Aorta (tissue), 5 donors: ENCODE results near the gene PPM1B. TPM values are rescaled to one million over a fixed set of nuclear protein-coding genes. Genes with fewer than 3 reads are reported as not detected.
"Not testable (repeated sequence)": the region's sequence is repeated elsewhere in the genome, so short reads cannot be mapped to it uniquely, and the experiment has no call there.

Source experiments
- ATAC-seq: fragments of 200-7000 bp; cut with Tn5 transposase; one replicate; pipeline ENCODE4 v1.9.1; 2022; ENCODE audit warnings: moderate library complexity; ENCODE audit not compliant: low FRiP score
- DNase-seq, 2 donors: peaks; one replicate each; pipeline ENCODE4 v3.0.0-alpha.2; 2020
- H3K27ac ChIP-seq, 2 donors: one replicate each; pipeline ENCODE4 v1.5.1; 2013; ENCODE audit warnings: low read length in 2 of 2, mild to moderate bottlenecking in 2 of 2, moderate library complexity in 2 of 2, control low read depth in 1 of 2, inconsistent platforms in 1 of 2, low read depth in 1 of 2
- H3K27me3 ChIP-seq, 2 donors: one replicate each; pipeline ENCODE4 v1.6.1; 2013; ENCODE audit warnings: control low read depth in 1 of 2, low read length in 1 of 2, mild to moderate bottlenecking in 1 of 2, moderate library complexity in 1 of 2; ENCODE audit not compliant: insufficient read depth in 2 of 2, control insufficient read depth in 1 of 2
- H3K36me3 ChIP-seq, 2 donors: one replicate each; pipeline ENCODE4 v1.6.1; 2013; ENCODE audit warnings: control low read depth in 1 of 2, low read length in 1 of 2, mild to moderate bottlenecking in 1 of 2; ENCODE audit not compliant: insufficient read depth in 2 of 2, control insufficient read depth in 1 of 2
- H3K4me1 ChIP-seq, 2 donors: one replicate each; pipeline ENCODE4 v1.6.1; 2013; ENCODE audit warnings: low read length in 2 of 2, control low read depth in 1 of 2, mild to moderate bottlenecking in 1 of 2, moderate library complexity in 1 of 2; ENCODE audit not compliant: insufficient read depth in 2 of 2, control insufficient read depth in 1 of 2
- H3K4me3 ChIP-seq, 2 donors: one replicate each; pipeline ENCODE4 v1.5.1; 2013; ENCODE audit warnings: low read length in 2 of 2, control low read depth in 1 of 2, mild to moderate bottlenecking in 1 of 2
- H3K9me3 ChIP-seq: one replicate; pipeline ENCODE4 v1.6.1; 2013; ENCODE audit warnings: mild to moderate bottlenecking, low read length; ENCODE audit not compliant: control insufficient read depth
- WGBS, 2 donors: extraction: QIAGEN DNeasy Blood & Tissue Kit; methylation state at CpG; one replicate each; pipeline ENCODE4 v1.1.7; 2013; 5-methylcytosine and 5-hydroxymethylcytosine counted together
- intact Hi-C, 2 donors: fragments of 100-400 bp; cut with DNase I; formaldehyde crosslinking; loops; one replicate each; pipeline versions ENCODE4 v1.14.2 to v1.15.0; 2022
- long read RNA-seq, 2 donors: library from polyadenylated mRNA; unstranded; transcript quantifications; one replicate each; pipeline ENCODE4 v2.0.0, GENCODE V29; 2020 to 2021
- polyA plus RNA-seq, 2 donors: library from polyadenylated mRNA; stranded (reverse); fragments of 200-250 nt; gene quantifications; one replicate each; pipeline ENCODE4 v1.2.3, GENCODE V29; 2013
- total RNA-seq, 2 donors: library from RNA; stranded (reverse); fragmentation: NEBNext Ultra II Directional; extraction: Animal tissue kit (Norgen Biotek cat#: 25700); gene quantifications; one replicate each; pipeline ENCODE4 v1.2.1, GENCODE V29; 2021
- donor health status: healthy with polysubstance abuse.
- donor health status: Bipolar disorder and iron deficiency.
- donor health status: DM: no; HTN: no; CAD: no.
- donor health status: DM: no; HTN: no; CAD: no.
- donor health status: DM: yes; HTN: yes; CAD: no.

The PPM1B gene
- 10 to 100 TPM; 57.9 to 75.6 TPM for total RNA-seq
- polyA plus RNA-seq = 10 to 100 TPM; 42.1 to 42.7 TPM
- long read RNA-seq, donor 1, partial matches to known transcripts = 3 of 7 reads
- long read RNA-seq, donor 1, other reads (novel, unspliced or antisense) = 1 of 7 reads
- long read RNA-seq, donor 2, transcript PPM1B-204 (6 exons, 3,877 nt) = minor isoform, 11 of 50 reads
- long read RNA-seq, donor 2, transcript PPM1B-201 (6 exons, 2,606 nt) = major isoform, 24 of 50 reads
- long read RNA-seq, donor 2, partial matches to known transcripts = 10 of 50 reads
- long read RNA-seq, donor 2, other reads (novel, unspliced or antisense) = 5 of 50 reads

DNA sequence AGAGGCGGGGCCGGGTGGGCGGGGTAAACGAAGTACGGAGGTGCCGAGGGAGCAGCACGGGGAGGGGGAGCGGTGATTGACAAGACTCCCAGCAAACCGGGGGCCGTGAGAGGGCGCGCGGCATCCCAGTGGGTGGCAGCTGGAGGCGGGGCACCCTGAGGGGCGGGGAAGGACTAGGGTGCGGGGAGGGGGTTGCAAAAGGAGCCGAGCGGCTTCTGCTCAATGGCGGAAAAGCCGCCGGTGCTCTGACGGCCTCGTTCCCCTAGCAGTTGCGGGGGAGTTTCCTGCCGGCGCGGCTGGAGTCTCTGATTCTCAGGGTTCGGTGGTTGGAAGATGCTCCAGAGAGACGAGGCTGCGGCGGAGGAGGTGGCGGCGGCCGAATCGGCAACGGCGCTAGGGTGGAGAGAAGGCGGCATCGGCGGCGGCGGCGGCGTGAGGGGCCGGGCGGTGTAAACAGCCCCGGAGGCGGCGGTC is at the start of gene PPM1B:
Gene PPM1B, plus strand, starts transcription at position 195 of the 474 bp plus-strand sequence. CDS start 32,325 bp downstream, outside the sequence.
- Histone ChIP-seq H3K27ac (peak within 1 kb of the TSS; percentile 83 to 99), H3K4me3 (peak within 1 kb of the TSS; percentile 85 to 97), H3K4me1 (peaks cover 1 to 4% of the 10 kb centered on the region in 2 donors), H3K27me3 (no peaks in the 10 kb centered on the region), H3K9me3 (no peaks in the 10 kb centered on the region), H3K36me3 (no peaks in the 10 kb centered on the region)
- DNase-seq (peak; percentile 100), ATAC-seq (peak; percentile 95)
- WGBS, 2 donors = 0 to 1% methylated on average over 42 to 49 of the region's 49 CpGs
- intact Hi-C loops = loop anchor here (1.0 to 5.0 kb wide), 4 partner anchors 32 to 193 kb away; partner anchors contain the start of genes CAMKMT (in 1 of the 2) and PREPL (in 1 of the 2)

GRCh38 chr2:44119878-44120277 is 48.8 kb upstream of the PPM1B start:
- no peaks in the 10 kb centered on the region for H3K4me1 ChIP-seq
- DNase-seq (no peak), ATAC-seq (no peak)
- no peaks in the 10 kb centered on the region for H3K9me3 ChIP-seq
- no peak overlapping the region for H3K4me3 ChIP-seq
- intact Hi-C loops = no loop called here
- H3K27me3 ChIP-seq = no peaks in the 10 kb centered on the region
- no peak overlapping the region for H3K27ac ChIP-seq
- H3K36me3 ChIP-seq = no peaks in the 10 kb centered on the region

DNA sequence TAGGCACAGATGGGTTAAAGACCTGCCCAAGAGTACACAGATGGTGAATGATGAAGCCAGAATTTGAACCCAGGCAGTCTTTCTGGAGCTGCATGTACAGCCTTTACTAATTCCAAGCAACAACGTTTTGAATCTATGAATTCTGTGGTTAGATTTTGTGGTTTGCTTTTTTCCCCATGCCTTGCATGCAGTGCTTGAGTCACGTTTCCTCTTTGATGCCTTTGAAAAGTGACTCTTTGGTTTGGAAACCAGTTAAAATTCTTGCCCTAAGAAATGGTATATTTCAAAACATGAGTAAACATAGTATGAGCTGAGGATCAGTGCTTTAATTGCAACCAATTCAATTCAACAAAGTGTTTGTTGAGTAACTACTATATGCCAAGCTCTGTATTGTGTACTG is 48.2 kb upstream of the PPM1B start:
- H3K9me3 ChIP-seq = no peaks in the 10 kb centered on the region
- WGBS, 2 donors = 54 to 67% methylated on average over 2 of the region's 2 CpGs
- ATAC-seq (no peak), DNase-seq (no peak)
- no peak overlapping the region for H3K27ac ChIP-seq
- no peak overlapping the region for H3K4me3 ChIP-seq
- no peaks in the 10 kb centered on the region for H3K4me1 ChIP-seq
- H3K36me3 ChIP-seq = no peaks in the 10 kb centered on the region
- intact Hi-C loops = no loop called here
- no peaks in the 10 kb centered on the region for H3K27me3 ChIP-seq

DNA sequence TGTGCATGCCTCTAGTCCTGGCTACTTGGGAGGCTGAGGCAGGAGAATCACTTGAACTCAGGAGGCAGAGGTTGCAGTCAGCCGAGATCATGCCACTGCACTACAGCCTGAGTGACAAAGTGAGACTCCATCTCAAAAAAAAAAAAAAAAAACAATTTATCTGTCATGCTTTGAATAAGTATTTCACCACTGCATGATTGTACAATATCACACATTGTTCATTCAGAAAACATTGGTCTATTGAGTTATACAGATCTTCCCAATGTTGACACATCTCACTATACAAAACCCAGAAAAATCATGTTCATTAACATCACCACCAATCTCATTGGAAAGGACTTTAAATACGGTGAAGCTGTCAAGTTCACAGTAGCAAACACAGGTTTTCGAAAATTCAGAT is 46.8 kb upstream of the PPM1B start:
- H3K27ac ChIP-seq = no peak overlapping the region
- WGBS, 2 donors = 90 to 93% methylated on average over 3 of the region's 3 CpGs

GRCh38 chr2:44124500-44124899 is 44.2 kb upstream of the PPM1B start:
- intact Hi-C loops = no loop called here
- H3K4me1 ChIP-seq = no peaks in the 10 kb centered on the region

More for the DNA sequence above, 46.8 kb upstream of the PPM1B start:
- DNase-seq (no peak), ATAC-seq (no peak)
- H3K36me3 ChIP-seq = no peaks in the 10 kb centered on the region
- H3K4me1 ChIP-seq = no peaks in the 10 kb centered on the region
- H3K4me3 ChIP-seq = no peak overlapping the region
- intact Hi-C loops = no loop called here
- no peaks in the 10 kb centered on the region for H3K9me3 ChIP-seq
- H3K27me3 ChIP-seq = no peaks in the 10 kb centered on the region

GRCh38 chr2:44126106-44126797 is 42.4 kb upstream of the PPM1B start:
- Histone ChIP-seq H3K36me3 (no peaks in the 10 kb centered on the region), H3K4me1 (no peaks in the 10 kb centered on the region), H3K9me3 (no peaks in the 10 kb centered on the region), H3K4me3 (no peak overlapping the region), H3K27ac (no peak overlapping the region), H3K27me3 (no peaks in the 10 kb centered on the region)
- no peak for DNase-seq
- 53 to 54% methylated on average over 5 of the region's 5 CpGs for WGBS, 2 donors
- intact Hi-C loops = no loop called here
- no peak for ATAC-seq

More at GRCh38 chr2:44124500-44124899, 44.2 kb upstream of the PPM1B start:
- 90 to 94% methylated on average over 5 of the region's 5 CpGs for WGBS, 2 donors
- no peak for ATAC-seq
- Histone ChIP-seq H3K36me3 (no peaks in the 10 kb centered on the region), H3K27me3 (no peaks in the 10 kb centered on the region), H3K4me3 (no peak overlapping the region), H3K27ac (no peak overlapping the region), H3K9me3 (no peaks in the 10 kb centered on the region)
- DNase-seq = no peak

- DNase-seq = no peak
- H3K4me3 ChIP-seq = no peak overlapping the region
- 46 to 55% methylated on average over 4 of the region's 4 CpGs for WGBS, 2 donors
- no peak for ATAC-seq
- H3K36me3 ChIP-seq = no peaks in the 10 kb centered on the region
- H3K27me3 ChIP-seq = no peaks in the 10 kb centered on the region
- H3K9me3 ChIP-seq = no peaks in the 10 kb centered on the region
- intact Hi-C loops = no loop called here
- no peak overlapping the region for H3K27ac ChIP-seq
- H3K4me1 ChIP-seq = no peaks in the 10 kb centered on the region
Measured at GRCh38 chr2:44130441-44130840, 38.2 kb upstream of the PPM1B start.

- no peaks in the 10 kb centered on the region for H3K36me3 ChIP-seq
- no peak for DNase-seq
- intact Hi-C loops = no loop called here
- H3K27ac ChIP-seq = no peak overlapping the region
- H3K9me3 ChIP-seq = no peaks in the 10 kb centered on the region
- no peak overlapping the region for H3K4me3 ChIP-seq
- no peak for ATAC-seq
- peaks cover 0 to 3% of the 10 kb centered on the region in 2 donors for H3K4me1 ChIP-seq
- H3K27me3 ChIP-seq = no peaks in the 10 kb centered on the region
Measured at GRCh38 chr2:44131177-44131576, 37.5 kb upstream of the PPM1B start.

- H3K36me3 ChIP-seq, H3K27ac ChIP-seq, H3K9me3 ChIP-seq, intact Hi-C loops, H3K27me3 ChIP-seq, DNase-seq, ATAC-seq, H3K4me3 ChIP-seq: not testable (repeated sequence)
- WGBS, 2 donors = 96 to 97% methylated on average over 3 of the region's 3 CpGs
- H3K4me1 ChIP-seq = peaks cover 4 to 12% of the 10 kb centered on the region in 2 donors
Measured at GRCh38 chr2:44133602-44134001, 35.1 kb upstream of the PPM1B start.
